Subcutaneous abdominal adipose tissue (tissue), 5 donors: ENCODE results near the gene NLGN3.

Experiments
- H3K27ac ChIP-seq: one replicate; pipeline ENCODE4 v1.7.0; 2013; ENCODE audit warnings: low read depth, mild to moderate bottlenecking, inconsistent platforms, low read length, moderate library complexity
- H3K27me3 ChIP-seq, 5 donors: one replicate each; pipeline ENCODE4 v1.7.0; 2013; ENCODE audit warnings: low read length in 5 of 5, inconsistent platforms in 1 of 5; ENCODE audit not compliant: control insufficient read depth in 5 of 5, insufficient read depth in 4 of 5
- H3K36me3 ChIP-seq, 5 donors: one replicate each; pipeline ENCODE4 v1.7.0; 2013; ENCODE audit warnings: low read length in 5 of 5; ENCODE audit not compliant: control insufficient read depth in 5 of 5, insufficient read depth in 5 of 5
- H3K4me1 ChIP-seq, 5 donors: one replicate each; pipeline ENCODE4 v1.7.0; 2013; ENCODE audit warnings: low read length in 5 of 5, mild to moderate bottlenecking in 3 of 5, moderate library complexity in 1 of 5; ENCODE audit not compliant: control insufficient read depth in 5 of 5, insufficient read depth in 5 of 5
- H3K4me3 ChIP-seq, 5 donors: one replicate each; pipeline ENCODE4 v1.7.0; 2013; ENCODE audit warnings: low read length in 5 of 5, low read depth in 1 of 5
- H3K9ac ChIP-seq, 5 donors: one replicate each; pipeline ENCODE4 v1.7.0; 2013; ENCODE audit warnings: low read length in 5 of 5, mild to moderate bottlenecking in 4 of 5, moderate library complexity in 3 of 5
- H3K9me3 ChIP-seq, 5 donors: one replicate each; pipeline ENCODE4 v1.7.0; 2013; ENCODE audit warnings: low read length in 5 of 5; ENCODE audit not compliant: control insufficient read depth in 5 of 5
- donor health status: healthy.
- donor health status: healthy.
- donor health status: healthy.
- donor health status: healthy.
- donor health status: healthy.

NLGN3 gene

GRCh38 chrX:71117358-71117757 is 27.3 kb upstream of the NLGN3 start:
- Histone ChIP-seq H3K9ac (no peak overlapping the region), H3K4me1 (peaks cover 2 to 19% (median 15%) of the 10 kb centered on the region in 5 donors), H3K36me3 (peaks cover 0 to 25% (median 21%) of the 10 kb centered on the region in 5 donors), H3K4me3 (no peak overlapping the region), H3K27ac (no peak overlapping the region), H3K9me3 (peaks cover 0 to 4% (median 0%) of the 10 kb centered on the region in 5 donors), H3K27me3 (peaks cover 0 to 4% (median 0%) of the 10 kb centered on the region in 5 donors)

- peaks cover 2 to 19% (median 15%) of the 10 kb centered on the region in 5 donors for H3K4me1 ChIP-seq
These were observed 26.3 kb upstream of the NLGN3 start, which contains the start of gene MED12 for GRCh38 chrX:71118032-71118984. Gene MED12, plus strand, starts transcription at chrX:71118596. Its CDS starts 159 bp downstream, at chrX:71118755.

GRCh38 chrX:71118985-71119535 is 25.6 kb upstream of the NLGN3 start:
- H3K4me1 ChIP-seq, result peaks cover 2 to 19% (median 15%) of the 10 kb centered on the region in 5 donors
- peaks cover 0 to 4% (median 0%) of the 10 kb centered on the region in 5 donors for H3K9me3 ChIP-seq
- peaks cover 0 to 4% (median 0%) of the 10 kb centered on the region in 5 donors for H3K27me3 ChIP-seq
- H3K9ac ChIP-seq, result peak overlapping the region; percentile 47 to 76 (median 67)
- H3K4me3 ChIP-seq, result peak overlapping the region; percentile 62 to 82 (median 69)
- H3K27ac ChIP-seq, result peak overlapping the region; percentile 76
- H3K36me3 ChIP-seq, result peaks cover 10 to 42% (median 36%) of the 10 kb centered on the region in 5 donors

More at GRCh38 chrX:71118032-71118984, 26.3 kb upstream of the NLGN3 start, which contains the start of gene MED12:
- Histone ChIP-seq H3K27me3 (peaks cover 0 to 4% (median 0%) of the 10 kb centered on the region in 5 donors), H3K27ac (peak within 1 kb of the TSS; percentile 76), H3K9ac (peak within 1 kb of the TSS; percentile 67 to 77 (median 68)), H3K36me3 (peaks cover 4 to 34% (median 30%) of the 10 kb centered on the region in 5 donors), H3K9me3 (peaks cover 0 to 4% (median 0%) of the 10 kb centered on the region in 5 donors), H3K4me3 (peak within 1 kb of the TSS; percentile 62 to 82 (median 69))

GRCh38 chrX:71128166-71128833 is 16.3 kb upstream of the NLGN3 start:
- peaks cover 0 to 13% (median 8%) of the 10 kb centered on the region in 5 donors for H3K27me3 ChIP-seq
- no peak overlapping the region for H3K4me3 ChIP-seq
- no peak overlapping the region for H3K27ac ChIP-seq
- H3K4me1 ChIP-seq, result peaks cover 0 to 4% (median 0%) of the 10 kb centered on the region in 5 donors
- peaks cover 8 to 93% (median 89%) of the 10 kb centered on the region in 5 donors for H3K36me3 ChIP-seq
- no peak overlapping the region for H3K9ac ChIP-seq
- H3K9me3 ChIP-seq, result no peaks in the 10 kb centered on the region

GRCh38 chrX:71128915-71129765 is 15.5 kb upstream of the NLGN3 start:
- Histone ChIP-seq H3K9me3 (no peaks in the 10 kb centered on the region), H3K9ac (no peak overlapping the region), H3K27me3 (peaks cover 0 to 13% (median 8%) of the 10 kb centered on the region in 5 donors), H3K36me3 (peaks cover 3 to 90% (median 88%) of the 10 kb centered on the region in 5 donors), H3K27ac (no peak overlapping the region), H3K4me3 (no peak overlapping the region), H3K4me1 (peaks cover 0 to 4% (median 0%) of the 10 kb centered on the region in 5 donors)

- Histone ChIP-seq H3K4me1 (peaks cover 0 to 4% (median 0%) of the 10 kb centered on the region in 5 donors), H3K4me3 (no peak overlapping the region), H3K9me3 (no peaks in the 10 kb centered on the region), H3K27ac (no peak overlapping the region), H3K27me3 (peaks cover 0 to 12% (median 7%) of the 10 kb centered on the region in 5 donors), H3K9ac (no peak overlapping the region), H3K36me3 (peaks cover 5 to 90% (median 88%) of the 10 kb centered on the region in 5 donors)
These were observed 13.1 kb upstream of the NLGN3 start for GRCh38 chrX:71131510-71131909.

- H3K4me1 ChIP-seq, result peaks cover 0 to 18% (median 10%) of the 10 kb centered on the region in 5 donors
- H3K27me3 ChIP-seq, result peaks cover 0 to 15% (median 10%) of the 10 kb centered on the region in 5 donors
- H3K9ac ChIP-seq, result no peak overlapping the region
- peaks cover 8 to 57% (median 53%) of the 10 kb centered on the region in 5 donors for H3K36me3 ChIP-seq
- no peak overlapping the region for H3K4me3 ChIP-seq
- H3K9me3 ChIP-seq, result no peaks in the 10 kb centered on the region
- no peak overlapping the region for H3K27ac ChIP-seq
These were observed 4.2 kb upstream of the NLGN3 start for GRCh38 chrX:71140440-71140839.

- H3K27me3 ChIP-seq, result peaks cover 0 to 20% (median 6%) of the 10 kb centered on the region in 5 donors
- H3K9me3 ChIP-seq, result no peaks in the 10 kb centered on the region
- H3K9ac ChIP-seq, result no peak overlapping the region
- H3K27ac ChIP-seq, result no peak overlapping the region
- peaks cover 5 to 28% (median 24%) of the 10 kb centered on the region in 5 donors for H3K36me3 ChIP-seq
- no peak overlapping the region for H3K4me3 ChIP-seq
- peaks cover 0 to 30% (median 15%) of the 10 kb centered on the region in 5 donors for H3K4me1 ChIP-seq
These were observed 1.1 kb upstream of the NLGN3 start for GRCh38 chrX:71143508-71143907.
